Neuron (in vitro differentiated cells): ENCODE results near the gene NSRP1.
"Not testable (repeated sequence)": the region's sequence is repeated elsewhere in the genome, so short reads cannot be mapped to it uniquely, and the experiment has no call there.

Source experiments
- H2AFZ ChIP-seq: one replicate; pipeline ENCODE4 v1.6.1; 2013; ENCODE audit warnings: low read depth, mild to moderate bottlenecking, inconsistent platforms, low read length, moderate library complexity
- H3K27me3 ChIP-seq: one replicate; pipeline ENCODE4 v1.6.1; 2013; ENCODE audit warnings: low read length; ENCODE audit not compliant: insufficient read depth
- H3K36me3 ChIP-seq: one replicate; pipeline ENCODE4 v1.6.1; 2013; ENCODE audit warnings: low read length; ENCODE audit not compliant: insufficient read depth
- H3K4me1 ChIP-seq: one replicate; pipeline ENCODE4 v1.6.1; 2013; ENCODE audit warnings: low read length; ENCODE audit not compliant: insufficient read depth
- H3K4me3 ChIP-seq: 2 replicates; pipeline ENCODE4 v1.5.1; 2013; ENCODE audit warnings: mild to moderate bottlenecking, low read length, moderate library complexity
- H3K9me3 ChIP-seq: one replicate; pipeline ENCODE4 v1.6.1; 2013; ENCODE audit warnings: low read length

Gene NSRP1

DNA sequence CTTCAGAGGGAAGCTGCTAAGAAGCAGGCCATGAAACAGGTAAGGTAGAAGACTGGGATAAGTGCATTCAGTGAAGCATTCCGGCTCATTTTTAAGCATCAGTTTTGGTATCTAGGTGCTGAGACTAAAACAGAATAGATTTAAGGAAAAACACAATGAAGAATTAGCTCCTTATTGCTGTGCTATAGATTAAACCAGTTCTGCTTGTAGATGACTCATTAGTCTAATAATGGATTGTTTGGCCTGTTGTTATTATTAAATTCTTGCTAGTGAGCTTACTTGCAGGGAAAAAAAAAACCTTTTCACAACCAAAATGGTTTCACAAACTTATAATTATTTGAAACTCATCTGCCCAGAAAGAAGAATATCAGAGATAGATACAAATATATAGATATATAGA lies 55.9 kb downstream of the NSRP1 start:
- no peak overlapping the region for H3K4me3 ChIP-seq
- H3K9me3 ChIP-seq = no peaks in the 10 kb centered on the region
- H3K27me3 ChIP-seq = no peaks in the 10 kb centered on the region
- H3K36me3 ChIP-seq = peaks cover 45% of the 10 kb centered on the region
- no peak overlapping the region for H2AFZ ChIP-seq
- H3K4me1 ChIP-seq = no peaks in the 10 kb centered on the region

DNA sequence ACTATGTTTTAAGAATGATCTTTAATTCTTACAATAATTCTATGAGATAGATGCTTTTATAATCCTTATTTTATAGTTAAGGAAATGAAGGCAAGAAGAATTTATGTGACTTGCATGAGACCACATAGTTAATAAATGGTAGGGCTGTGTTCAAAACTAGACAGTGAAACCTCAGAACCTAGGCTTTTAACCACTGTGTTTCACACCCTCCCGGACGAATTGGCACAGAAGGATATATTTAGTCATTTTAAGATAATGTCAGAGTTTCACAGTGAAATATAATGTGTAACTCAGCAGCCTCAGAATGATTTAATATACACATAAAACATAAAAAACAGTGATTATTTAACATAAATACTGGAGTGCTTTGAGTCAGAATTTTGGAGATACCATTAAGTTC lies 57.0 kb downstream of the NSRP1 start:
- no peaks in the 10 kb centered on the region for H3K27me3 ChIP-seq
- H2AFZ ChIP-seq = no peak overlapping the region
- no peaks in the 10 kb centered on the region for H3K4me1 ChIP-seq
- no peaks in the 10 kb centered on the region for H3K9me3 ChIP-seq
- peaks cover 52% of the 10 kb centered on the region for H3K36me3 ChIP-seq
- no peak overlapping the region for H3K4me3 ChIP-seq

DNA sequence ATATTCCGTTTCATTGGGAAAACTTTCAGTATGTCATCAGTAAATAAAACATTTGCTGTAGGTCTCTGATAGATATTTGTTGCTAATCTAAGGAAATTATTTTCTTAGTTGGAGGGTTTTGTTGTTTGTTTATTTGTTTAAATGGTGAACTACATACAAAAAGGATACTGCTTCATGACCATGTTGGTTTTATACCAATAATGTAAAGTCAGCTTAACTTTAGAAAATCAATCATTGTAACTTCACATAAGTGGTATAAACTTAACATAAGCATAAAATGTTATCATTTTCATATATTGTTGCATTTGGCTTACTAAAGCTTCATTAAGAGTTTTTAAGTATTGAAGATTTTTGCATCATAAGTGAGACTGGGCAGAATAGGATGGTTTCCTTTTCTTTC lies 57.9 kb downstream of the NSRP1 start:
- Histone ChIP-seq H3K4me1 (no peaks in the 10 kb centered on the region), H3K4me3 (no peak overlapping the region), H3K36me3 (peaks cover 59% of the 10 kb centered on the region), H2AFZ (no peak overlapping the region), H3K9me3 (no peaks in the 10 kb centered on the region), H3K27me3 (no peaks in the 10 kb centered on the region)

DNA sequence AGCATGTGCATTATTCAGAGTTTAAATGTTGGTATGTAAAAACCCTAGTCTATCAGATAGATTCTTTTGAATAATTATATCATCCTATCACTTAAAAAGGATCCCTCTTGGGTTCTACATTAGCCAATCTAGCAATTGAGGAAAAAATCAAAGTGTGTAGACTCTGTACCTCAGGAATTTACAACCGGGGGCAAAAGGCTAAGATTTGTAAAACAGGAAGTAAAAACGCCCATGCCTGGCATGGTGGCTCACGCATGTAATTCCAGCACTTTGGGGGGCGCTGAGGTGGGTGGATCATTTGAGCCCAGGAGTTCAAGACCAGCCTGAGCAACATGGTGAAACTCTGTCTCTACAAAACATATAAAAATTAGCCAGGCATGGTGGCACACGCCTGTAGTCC lies 60.2 kb downstream of the NSRP1 start:
- Histone ChIP-seq H3K9me3 (no peaks in the 10 kb centered on the region), H3K27me3 (no peaks in the 10 kb centered on the region), H3K4me3 (no peak overlapping the region), H3K4me1 (no peaks in the 10 kb centered on the region), H2AFZ (no peak overlapping the region), H3K36me3 (peaks cover 73% of the 10 kb centered on the region)

DNA sequence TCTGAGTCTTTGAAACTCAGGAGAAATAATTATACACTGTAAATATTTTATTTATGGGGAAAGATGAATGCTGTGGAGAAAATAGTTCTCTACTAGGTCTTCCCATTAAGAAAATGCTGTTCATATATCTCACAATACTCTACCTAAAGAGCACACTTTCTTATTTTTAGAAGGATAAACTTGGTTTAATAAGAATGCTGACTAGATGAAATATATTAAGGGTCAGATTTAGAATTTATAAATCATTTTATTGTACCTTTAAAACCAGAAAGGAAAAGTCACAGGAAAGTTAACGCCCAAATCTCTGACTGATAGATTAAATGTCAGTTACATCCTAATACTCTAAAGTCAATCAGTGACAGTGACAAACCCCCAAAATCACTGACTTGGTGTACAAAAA lies 70.1 kb downstream of the NSRP1 start:
- Histone ChIP-seq H3K9me3 (no peaks in the 10 kb centered on the region), H3K27me3 (no peaks in the 10 kb centered on the region), H3K4me3 (no peak overlapping the region), H3K4me1 (no peaks in the 10 kb centered on the region), H3K36me3 (peaks cover 43% of the 10 kb centered on the region), H2AFZ (no peak overlapping the region)

DNA sequence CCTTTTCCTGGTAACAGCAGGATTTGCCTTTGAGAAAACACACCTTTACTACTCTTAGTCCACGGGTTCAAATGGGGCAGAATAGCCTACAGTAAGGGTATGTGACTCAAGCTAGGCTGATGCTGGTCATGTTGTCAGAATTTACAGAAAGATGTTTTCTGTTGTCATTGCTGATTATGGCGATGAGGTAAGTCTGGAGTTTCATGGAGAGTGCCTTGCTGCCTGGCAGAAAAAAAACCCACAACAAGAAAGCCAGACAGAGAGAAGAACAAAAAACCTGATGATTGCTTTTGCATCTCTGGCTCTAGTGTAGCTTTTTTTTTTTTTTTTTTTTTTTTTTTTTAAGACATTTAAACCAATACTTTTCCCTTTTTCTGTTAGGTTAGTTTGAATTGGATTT lies 71.0 kb downstream of the NSRP1 start:
- Histone ChIP-seq H3K27me3 (no peaks in the 10 kb centered on the region), H3K4me3 (no peak overlapping the region), H2AFZ (no peak overlapping the region), H3K9me3 (no peaks in the 10 kb centered on the region), H3K4me1 (no peaks in the 10 kb centered on the region), H3K36me3 (peaks cover 36% of the 10 kb centered on the region)

DNA sequence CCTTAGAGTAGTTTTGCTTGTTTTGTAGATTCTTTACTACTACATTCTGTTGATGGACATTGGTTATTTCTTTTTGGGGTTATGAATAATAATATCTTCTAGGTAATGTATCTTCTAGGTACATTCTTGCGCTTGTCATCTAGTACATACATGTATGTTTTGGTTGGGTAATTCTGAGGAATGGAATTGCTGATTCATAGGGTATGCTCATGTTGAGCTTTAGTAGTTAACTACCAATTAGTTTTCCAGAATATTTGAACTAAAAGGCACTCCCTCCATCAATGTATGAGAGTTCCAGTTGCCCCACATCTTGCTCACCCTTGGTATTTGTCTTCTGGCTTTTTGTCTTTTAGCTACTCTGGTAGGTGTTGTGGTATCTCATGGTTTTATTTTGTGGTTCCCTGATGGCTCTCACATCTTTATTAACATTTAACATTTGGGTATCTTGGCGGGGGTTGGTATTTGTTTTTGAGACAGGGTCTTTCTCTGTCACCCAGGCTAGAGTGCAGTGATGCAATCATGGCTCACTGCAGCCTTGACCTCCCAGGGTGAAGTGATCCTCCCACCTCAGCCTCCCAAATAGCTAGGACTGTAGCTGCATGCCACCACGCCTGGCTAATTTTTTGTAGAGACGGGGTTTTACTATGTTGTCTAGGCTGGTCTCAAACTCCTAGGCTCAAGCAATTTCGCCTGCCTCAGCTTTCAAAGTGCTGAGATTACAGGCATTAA lies 71.8 kb downstream of the NSRP1 start:
- Histone ChIP-seq H3K4me1 (no peaks in the 10 kb centered on the region), H3K4me3 (no peak overlapping the region), H3K36me3 (peaks cover 31% of the 10 kb centered on the region), H2AFZ (no peak overlapping the region), H3K9me3 (no peaks in the 10 kb centered on the region), H3K27me3 (no peaks in the 10 kb centered on the region)

DNA sequence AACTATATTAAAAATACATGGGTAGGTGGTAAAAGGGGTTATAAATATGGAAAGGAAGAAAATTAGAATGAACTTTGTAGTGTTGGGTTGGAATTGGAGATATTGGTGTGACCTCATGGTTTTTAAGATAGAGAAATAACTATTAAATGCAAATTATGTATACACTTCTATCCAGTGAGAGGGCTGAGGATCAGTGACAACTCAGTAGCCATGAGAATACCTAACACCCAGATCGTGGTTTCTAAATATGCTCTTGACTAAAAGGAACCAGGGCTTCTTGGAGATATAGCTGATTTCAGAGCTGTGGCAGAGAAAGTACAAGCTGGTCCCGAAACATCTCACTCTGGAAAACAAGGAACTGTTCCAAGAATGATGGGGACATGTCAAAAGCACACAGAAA lies 74.5 kb downstream of the NSRP1 start:
- Histone ChIP-seq H3K27me3 (no peaks in the 10 kb centered on the region), H3K36me3 (peaks cover 12% of the 10 kb centered on the region), H3K4me1 (no peaks in the 10 kb centered on the region), H2AFZ (no peak overlapping the region), H3K4me3 (no peak overlapping the region), H3K9me3 (no peaks in the 10 kb centered on the region)

DNA sequence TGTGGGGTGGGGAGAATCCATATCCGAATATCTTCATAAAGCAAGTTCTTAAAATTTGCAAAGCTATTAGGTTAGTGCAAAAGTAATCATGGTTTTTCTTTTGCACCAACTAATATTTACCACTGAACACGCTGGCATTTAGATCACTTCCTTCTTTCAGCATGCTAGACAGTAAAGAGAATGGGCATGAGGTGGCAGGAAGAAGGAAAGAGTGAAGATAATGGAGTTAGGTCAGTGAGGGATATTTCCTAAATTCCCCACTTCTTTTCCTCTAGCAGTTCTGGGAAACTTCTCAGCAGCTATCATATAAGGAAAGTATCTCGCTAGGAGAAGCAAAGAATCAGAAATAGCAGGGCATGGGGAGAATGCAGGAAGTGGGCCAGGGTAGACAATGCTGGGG lies 79.9 kb downstream of the NSRP1 start:
- Histone ChIP-seq H3K4me1 (no peaks in the 10 kb centered on the region), H3K9me3 (no peaks in the 10 kb centered on the region), H3K36me3 (no peaks in the 10 kb centered on the region), H2AFZ (no peak overlapping the region), H3K27me3 (no peaks in the 10 kb centered on the region), H3K4me3 (no peak overlapping the region)

DNA sequence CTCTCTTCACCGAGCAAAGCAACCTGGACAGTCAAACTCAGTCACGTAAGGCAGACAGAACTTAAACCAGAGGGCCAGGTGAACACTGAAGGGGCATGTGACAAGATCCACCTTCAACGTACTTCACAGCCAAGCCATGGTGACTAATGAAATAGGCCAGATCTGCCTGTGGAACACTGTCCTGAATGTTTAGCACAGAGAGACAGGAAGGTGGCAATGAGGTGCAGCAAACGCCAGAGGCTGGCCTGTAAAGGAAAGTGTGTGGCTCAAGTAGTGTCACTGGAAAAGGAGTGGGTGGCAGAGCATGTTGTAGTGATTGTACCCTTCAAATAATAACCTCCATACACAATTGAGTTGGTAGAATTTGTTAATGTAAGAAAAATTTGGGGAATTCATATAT lies 80.8 kb downstream of the NSRP1 start:
- Histone ChIP-seq H3K9me3 (no peaks in the 10 kb centered on the region), H3K27me3 (no peaks in the 10 kb centered on the region), H3K36me3 (no peaks in the 10 kb centered on the region), H2AFZ (no peak overlapping the region), H3K4me3 (no peak overlapping the region), H3K4me1 (no peaks in the 10 kb centered on the region)

DNA sequence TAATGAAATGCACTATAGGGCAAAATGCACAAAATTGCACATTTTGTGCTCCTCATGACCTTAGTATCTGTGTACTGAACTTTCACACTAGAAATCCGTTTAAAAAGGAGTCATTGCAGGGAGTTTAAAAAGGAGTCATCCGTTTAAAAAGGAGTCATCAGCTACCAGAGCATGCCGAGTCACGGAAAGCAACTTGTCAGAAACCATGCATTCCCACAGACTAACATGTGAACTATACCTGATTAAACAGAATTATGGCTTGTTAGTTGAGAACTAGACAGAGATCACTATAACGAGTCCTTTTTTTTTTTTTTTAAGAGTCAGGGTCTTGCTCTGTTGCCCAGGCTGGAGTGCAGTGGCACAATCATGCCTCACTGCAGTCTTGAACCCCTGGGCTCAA lies 83.0 kb downstream of the NSRP1 start:
- Histone ChIP-seq H3K27me3 (no peaks in the 10 kb centered on the region), H3K4me3 (no peak overlapping the region)

DNA sequence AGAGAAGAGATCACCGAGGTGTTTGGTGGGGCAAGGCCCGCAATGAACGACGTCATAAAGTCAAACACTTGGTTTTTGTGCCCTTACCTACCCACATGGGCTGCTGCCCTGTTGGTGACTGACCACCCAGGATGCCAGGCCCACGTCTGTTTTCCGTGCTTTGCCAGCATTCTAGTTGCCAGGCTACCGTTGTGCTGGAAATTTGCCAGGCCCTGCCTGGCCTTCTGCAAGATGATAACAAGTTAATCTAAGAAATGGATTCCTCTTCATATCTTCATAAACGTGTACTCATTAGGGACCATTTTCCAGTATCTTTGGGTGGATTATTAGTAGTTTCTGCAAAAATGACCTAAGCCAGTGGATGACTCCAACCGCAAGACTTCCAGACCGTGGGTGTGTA lies 83.5 kb downstream of the NSRP1 start:
- H3K4me3 ChIP-seq = no peak overlapping the region

More for the DNA sequence above, 83.0 kb downstream of the NSRP1 start:
- H3K9me3 ChIP-seq = no peaks in the 10 kb centered on the region
- no peaks in the 10 kb centered on the region for H3K36me3 ChIP-seq
- no peaks in the 10 kb centered on the region for H3K4me1 ChIP-seq
- H2AFZ ChIP-seq = no peak overlapping the region

DNA sequence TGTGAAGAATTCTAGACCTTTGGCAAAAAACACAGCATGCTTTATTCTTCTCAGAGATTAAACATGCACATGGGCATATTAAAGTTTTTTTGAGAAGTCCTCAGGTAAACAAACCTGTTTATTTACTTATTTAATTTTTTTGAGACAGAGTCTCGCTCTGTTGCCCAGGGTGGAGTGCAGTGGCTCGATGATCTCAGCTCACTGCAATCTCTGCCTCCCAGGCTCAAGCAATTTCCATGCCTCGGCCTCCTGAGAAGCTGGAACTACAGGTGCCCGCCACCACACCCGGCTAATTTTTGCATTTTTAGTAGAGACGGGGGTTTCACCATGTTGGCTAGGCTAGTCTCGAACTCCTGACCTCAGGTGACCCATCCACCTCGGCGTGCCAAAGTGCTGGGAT lies 84.0 kb downstream of the NSRP1 start:
- not testable (repeated sequence) for H3K4me3 ChIP-seq, H3K27me3 ChIP-seq, H2AFZ ChIP-seq, H3K36me3 ChIP-seq, H3K9me3 ChIP-seq, H3K4me1 ChIP-seq

More for the DNA sequence above, 83.5 kb downstream of the NSRP1 start:
- Histone ChIP-seq H3K27me3 (no peaks in the 10 kb centered on the region), H3K36me3 (no peaks in the 10 kb centered on the region), H3K9me3 (no peaks in the 10 kb centered on the region), H2AFZ (no peak overlapping the region), H3K4me1 (no peaks in the 10 kb centered on the region)

DNA sequence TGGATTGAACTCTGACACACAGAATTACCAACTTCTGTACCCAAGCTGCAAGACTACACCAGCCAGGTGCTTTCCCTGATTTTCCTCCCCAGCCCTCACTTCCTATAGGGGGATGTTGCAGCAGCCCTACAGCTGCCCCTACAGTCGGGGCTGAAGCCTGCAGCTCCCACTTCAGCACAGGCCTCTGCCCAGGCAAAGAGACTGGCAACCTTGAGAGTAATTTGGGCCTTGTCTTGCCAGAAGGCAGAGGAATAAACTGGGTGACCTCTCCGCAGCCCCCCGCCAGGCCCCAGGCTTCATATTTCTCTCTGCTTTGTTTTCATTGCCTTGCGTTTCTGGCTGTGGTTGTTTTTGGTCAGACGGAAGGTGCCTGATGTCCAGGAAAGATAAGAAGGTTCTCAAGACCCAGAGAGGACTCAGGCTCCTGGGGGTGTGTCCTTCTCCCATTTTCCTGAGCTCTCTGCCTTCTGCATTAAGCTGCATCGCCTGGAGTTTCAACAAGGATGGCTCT lies 86.9 kb downstream of the NSRP1 start:
- Histone ChIP-seq H3K36me3 (no peaks in the 10 kb centered on the region), H3K4me1 (no peaks in the 10 kb centered on the region), H3K27me3 (no peaks in the 10 kb centered on the region), H3K9me3 (no peaks in the 10 kb centered on the region), H3K4me3 (no peak overlapping the region), H2AFZ (no peak overlapping the region)
